Daoy (cell line): ENCODE data around the gene SDR9C7. TPM values are rescaled to one million over a fixed set of nuclear protein-coding genes. Genes with fewer than 3 reads are reported as not detected.

Source experiments
- DNase-seq: peaks from one replicate; pipeline ENCODE4 v3.0.0-alpha.2; 2015; ENCODE audit warnings: low read depth
- total RNA-seq: library from RNA; depleted of rRNA; stranded (reverse); fragments of >200 nt; shearing (Covaris generic); gene quantifications from 2 replicates; pipeline ENCODE4 v1.2.3, GENCODE V29; 2014; rRNA removed

Gene SDR9C7
- total RNA-seq, 1 experiment from 2014 or later = not detected

DNA sequence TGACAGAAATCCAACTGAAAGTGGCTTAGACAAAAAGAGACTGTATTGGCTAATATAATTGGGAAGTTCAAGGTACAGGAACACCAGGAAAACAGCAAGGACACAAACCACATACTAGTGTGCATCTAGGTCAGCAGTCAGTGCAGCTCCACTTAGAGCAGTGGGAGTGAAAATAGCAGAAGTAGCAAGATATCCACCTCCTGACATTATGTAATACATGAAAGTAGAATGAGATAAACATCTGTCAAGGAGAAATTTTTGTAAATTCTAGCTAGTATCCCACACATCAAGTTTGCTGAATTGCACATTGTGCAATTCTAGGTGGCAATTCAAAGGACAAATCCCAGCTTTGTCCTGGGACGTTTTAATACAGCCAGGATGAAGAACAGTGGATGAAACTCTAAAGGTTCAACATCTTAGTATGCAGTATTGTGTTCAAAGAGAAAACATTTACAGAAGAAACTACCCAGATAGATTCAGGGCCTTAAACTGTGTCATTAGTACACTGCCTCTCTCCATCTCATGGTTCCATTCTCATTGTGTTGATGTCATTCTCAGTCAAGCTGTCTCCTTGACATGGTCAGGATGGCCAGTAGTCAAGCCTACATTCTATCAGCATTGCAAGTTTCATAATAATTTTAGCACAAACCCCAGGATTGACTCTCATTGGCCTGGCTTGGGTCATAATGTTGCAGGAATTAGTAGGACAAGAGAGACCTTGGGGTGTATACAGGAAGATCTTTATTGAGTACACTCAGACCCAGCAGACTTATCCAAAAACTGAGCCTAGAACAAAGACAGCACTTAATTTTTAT, 56.8 kb downstream of the SDR9C7 start:
- no peak for DNase-seq

GRCh38 chr12:56874821-56875220, 59.4 kb downstream of the SDR9C7 start:
- no peak for DNase-seq

DNA sequence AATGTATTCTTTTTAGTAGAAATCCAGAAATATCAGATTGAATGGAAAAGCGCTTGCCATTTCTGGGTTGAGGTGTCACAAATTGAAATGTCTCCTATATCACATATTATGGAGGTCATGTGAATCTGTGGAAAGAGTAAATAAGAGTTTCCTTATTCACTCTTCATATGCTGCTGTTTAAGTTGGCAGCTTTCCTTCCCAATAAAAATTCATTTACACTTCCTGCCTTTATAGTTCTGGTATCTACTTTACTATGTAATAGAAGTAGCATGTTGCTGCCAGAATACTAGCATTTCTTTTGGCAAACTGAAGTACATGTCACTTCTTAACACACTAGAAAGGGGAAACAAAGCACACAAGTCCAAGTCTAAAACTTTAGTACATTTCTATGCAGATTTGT, 60.8 kb downstream of the SDR9C7 start:
- DNase-seq = no peak

Other genes starting within 250 kb of the SDR9C7 start
- gene PTGES3, start 246.1 kb downstream of the SDR9C7 start, total RNA-seq = 147 TPM in 2 replicates
- gene NACA, start 209.1 kb downstream of the SDR9C7 start, total RNA-seq = 2,128 and 2,345 TPM in 2 replicates
- 77.7 and 94.5 TPM in 2 replicates for gene PRIM1, start 182.1 kb downstream of the SDR9C7 start, total RNA-seq
- 4.7 and 7.2 TPM in 2 replicates for gene HSD17B6, start 171.1 kb downstream of the SDR9C7 start, total RNA-seq
- 0.11 TPM in 1 of 2 replicates, not detected in the other for gene RDH16, start 23.2 kb upstream of the SDR9C7 start, total RNA-seq
- gene ZBTB39, start 72.1 kb upstream of the SDR9C7 start, total RNA-seq = 6.7 and 7.5 TPM in 2 replicates
- gene TAC3, start 82.1 kb upstream of the SDR9C7 start, total RNA-seq = 0.46 TPM in 1 of 2 replicates, not detected in the other
- not detected in 2 replicates for gene MYO1A, start 115.7 kb upstream of the SDR9C7 start, total RNA-seq
- 26.1 and 34.1 TPM in 2 replicates for gene NEMP1, start 144.4 kb upstream of the SDR9C7 start, total RNA-seq
- gene NAB2, start 154.7 kb upstream of the SDR9C7 start, total RNA-seq = 39.4 and 47.5 TPM in 2 replicates
- 39.1 and 44.4 TPM in 2 replicates for gene STAT6, start 177.0 kb upstream of the SDR9C7 start, total RNA-seq
- gene LRP1, start 194.1 kb upstream of the SDR9C7 start, total RNA-seq = 2.8 and 3.9 TPM in 2 replicates
- not detected in 2 replicates for gene LRP1-AS, start 213.2 kb upstream of the SDR9C7 start, total RNA-seq